HG03045 (cell line): ENCODE measurements around the gene TBL1X.

Experiments used
- ATAC-seq: cut with Tn5 transposase; IDR thresholded peaks from one replicate; pipeline ENCODE4 v1.9.1; 2021; ENCODE audit warnings: mild to moderate bottlenecking, moderate library complexity; ENCODE audit not compliant: unreplicated experiment

The TBL1X gene

GRCh38 chrX:9698576-9698975 is 233.7 kb downstream of the TBL1X start:
- no peak for ATAC-seq

- ATAC-seq, result no peak
Observed at GRCh38 chrX:9700555-9700954, 235.7 kb downstream of the TBL1X start.

- no peak for ATAC-seq
Observed at GRCh38 chrX:9701790-9702189, 236.9 kb downstream of the TBL1X start.

GRCh38 chrX:9703406-9703805 is 238.5 kb downstream of the TBL1X start:
- ATAC-seq, result no peak

GRCh38 chrX:9704876-9705465 is 240.1 kb downstream of the TBL1X start:
- ATAC-seq, result no peak

GRCh38 chrX:9706421-9706820 is 241.6 kb downstream of the TBL1X start:
- no peak for ATAC-seq

- ATAC-seq, result no peak
Observed at GRCh38 chrX:9707306-9708033, 242.6 kb downstream of the TBL1X start.

- ATAC-seq, result no peak
Observed at GRCh38 chrX:9708086-9708485, 243.2 kb downstream of the TBL1X start.

- ATAC-seq, result no peak
Observed at GRCh38 chrX:9708923-9709553, 244.2 kb downstream of the TBL1X start.

GRCh38 chrX:9710332-9710731 is 245.5 kb downstream of the TBL1X start:
- no peak for ATAC-seq

- ATAC-seq, result no peak
Observed at GRCh38 chrX:9717376-9717775, 252.5 kb downstream of the TBL1X start.

GRCh38 chrX:9724711-9725110 is 259.9 kb downstream of the TBL1X start:
- no peak for ATAC-seq

- ATAC-seq, result no peak
Observed at GRCh38 chrX:9728261-9728660, 263.4 kb downstream of the TBL1X start.

- ATAC-seq, result no peak
Observed at GRCh38 chrX:9729171-9729885, 264.5 kb downstream of the TBL1X start.

- no peak for ATAC-seq
Observed at GRCh38 chrX:9730078-9730477, 265.2 kb downstream of the TBL1X start.

- ATAC-seq, result no peak
Observed at GRCh38 chrX:9730752-9731151, 265.9 kb downstream of the TBL1X start.

- no peak for ATAC-seq
Observed at GRCh38 chrX:9737363-9737762, 272.5 kb downstream of the TBL1X start.

- no peak for ATAC-seq
Observed at GRCh38 chrX:9738151-9738550, 273.3 kb downstream of the TBL1X start.

- no peak for ATAC-seq
Observed at GRCh38 chrX:9739130-9739529, 274.3 kb downstream of the TBL1X start.

GRCh38 chrX:9745417-9746115 is 280.7 kb downstream of the TBL1X start:
- no peak for ATAC-seq
